CD4-positive, alpha-beta T cell treated with Interleukin-12 subunit alpha and Interleukin-12 subunit beta, for 1 hour (primary cell): ENCODE data around the gene KIAA1614.
A peak's percentile ranks its signal among the peaks of the same experiment; 100 is the strongest.
"Not testable (repeated sequence)": the region's sequence is repeated elsewhere in the genome, so short reads cannot be mapped to it uniquely, and the experiment has no call there.

Source experiments
- DNase-seq: peaks from one replicate; pipeline ENCODE4 v3.0.0-alpha.2; 2020

Gene KIAA1614

DNA sequence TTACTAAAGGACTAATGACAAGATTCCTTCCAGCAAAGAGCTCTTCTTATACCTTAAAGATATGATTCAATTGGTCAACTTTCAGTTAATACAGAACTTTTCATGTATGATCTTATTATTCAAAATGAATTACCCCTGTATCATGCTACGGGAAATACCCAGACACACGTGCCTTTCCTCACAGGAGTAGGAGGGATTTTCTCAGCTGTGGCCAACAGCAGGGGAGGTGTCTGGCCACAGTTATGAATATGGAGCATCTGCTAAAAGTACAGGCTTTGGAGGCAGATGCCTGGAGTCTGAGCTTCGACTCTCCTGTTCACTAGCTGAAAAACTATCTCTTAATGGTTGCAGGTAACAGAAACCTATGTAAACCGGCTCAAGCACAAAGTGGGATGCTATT is 53.6 kb downstream of the KIAA1614 start:
- no peak for DNase-seq

GRCh38 chr1:180966744-180967536 is 54.2 kb downstream of the KIAA1614 start:
- DNase-seq = no peak

- no peak for DNase-seq
These were observed 54.9 kb downstream of the KIAA1614 start for GRCh38 chr1:180967558-180967957.

DNA sequence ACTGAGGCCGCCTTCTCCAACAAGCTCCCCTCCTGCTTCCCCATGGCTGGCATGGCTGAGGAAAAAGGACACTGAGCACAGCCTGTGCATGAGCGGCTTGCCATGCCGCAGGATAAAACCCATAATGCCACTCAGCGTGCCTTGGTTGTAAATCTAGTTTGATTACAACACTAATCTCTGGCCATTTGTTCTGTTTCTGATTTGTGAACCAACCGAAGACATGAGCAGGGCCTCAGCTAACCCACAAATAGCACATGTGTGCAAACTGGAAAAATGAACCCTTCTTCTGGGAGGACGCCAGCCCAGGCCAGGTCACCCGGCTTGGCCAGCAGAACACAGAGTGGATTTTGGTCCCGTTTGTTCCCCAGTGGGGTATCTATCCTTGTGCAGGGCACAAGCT is 56.1 kb downstream of the KIAA1614 start:
- DNase-seq = not testable (repeated sequence)

DNA sequence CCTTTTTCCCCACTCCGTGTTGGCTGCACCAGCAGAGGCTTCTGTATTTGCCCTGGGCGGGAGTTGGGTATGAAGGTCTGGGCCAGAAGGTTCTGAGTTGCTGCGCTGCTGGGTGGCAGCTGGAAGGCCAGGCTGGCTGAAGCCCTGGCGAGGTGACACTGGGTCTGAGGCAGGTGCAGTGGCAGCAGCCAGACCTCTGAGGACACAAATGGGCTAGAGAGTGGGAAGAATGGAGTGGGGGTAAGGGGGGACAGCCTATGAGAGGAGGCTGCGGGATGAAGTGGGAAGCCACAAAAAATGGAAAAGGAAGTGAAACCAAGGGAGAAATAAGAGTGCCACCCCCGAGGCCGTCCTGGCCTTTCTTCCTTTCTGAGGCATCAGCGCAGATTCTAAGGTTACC is 56.7 kb downstream of the KIAA1614 start:
- DNase-seq = no peak

DNA sequence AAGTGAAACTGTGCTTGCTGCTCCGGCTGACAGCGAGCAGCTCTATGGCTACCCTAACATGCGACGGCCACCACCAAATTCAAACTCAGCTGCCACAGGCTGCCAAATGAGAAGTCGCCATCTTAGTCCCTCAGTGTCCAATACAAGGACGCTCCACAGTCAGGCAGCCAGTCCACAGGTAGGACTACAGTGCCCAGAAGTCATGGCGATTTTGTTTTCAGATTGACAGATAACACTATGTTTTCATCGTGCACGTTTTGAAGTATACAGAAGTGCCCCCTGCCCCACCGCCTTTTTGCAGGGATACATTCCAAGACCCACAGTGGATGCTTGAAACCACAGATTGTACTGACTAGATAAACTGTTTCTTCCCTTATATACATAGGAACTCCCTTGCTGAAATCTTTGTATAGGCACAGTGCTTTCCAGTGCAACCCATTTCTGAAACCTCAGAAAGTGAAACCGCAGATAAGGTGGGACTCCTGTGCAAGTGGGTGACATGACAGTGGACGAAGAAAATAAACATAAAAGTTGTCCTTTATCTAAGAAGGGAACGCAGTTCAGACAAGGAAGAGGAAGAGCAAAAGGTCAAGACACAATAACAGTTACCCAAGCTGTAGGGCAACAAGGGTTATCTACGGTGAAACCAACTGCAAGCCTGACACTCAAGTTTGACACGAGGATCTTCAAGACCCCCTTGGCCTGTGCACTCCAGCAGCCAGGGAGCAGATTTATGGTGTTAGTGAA is 57.8 kb downstream of the KIAA1614 start:
- DNase-seq = no peak

DNA sequence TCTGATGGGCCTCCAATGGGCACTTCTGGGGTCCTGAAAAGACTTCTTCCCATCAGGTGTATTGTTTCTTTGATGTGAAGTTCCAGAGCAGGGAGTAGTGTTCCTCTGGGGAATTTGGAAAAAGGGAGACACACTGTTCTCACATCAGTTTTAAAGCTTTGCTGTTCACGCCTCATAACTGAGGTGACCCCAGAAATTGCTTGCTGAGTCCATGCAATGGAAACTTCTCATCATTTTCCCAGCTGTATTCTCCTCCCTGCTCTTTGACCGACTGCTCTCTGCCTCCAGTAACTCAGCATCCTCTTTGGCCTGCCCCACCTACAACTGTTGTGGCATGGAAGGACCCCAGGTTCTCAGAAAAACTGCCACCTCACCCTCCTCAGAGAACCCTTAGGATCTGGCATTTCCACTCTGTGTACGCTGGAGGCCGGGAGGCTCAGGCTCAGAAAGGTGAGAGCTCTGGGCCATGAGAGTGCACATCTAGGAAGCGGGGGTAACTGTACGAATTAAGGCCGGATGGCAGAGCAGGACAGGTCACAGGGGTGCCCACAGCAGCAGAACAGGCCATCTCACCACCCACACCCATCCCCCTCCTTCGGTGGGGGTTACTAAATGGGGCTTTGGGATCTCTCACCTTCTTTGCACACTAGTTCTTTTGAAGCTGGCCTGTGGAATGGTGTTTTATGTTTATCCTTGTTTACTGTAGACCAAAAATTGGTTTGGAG is 58.7 kb downstream of the KIAA1614 start:
- DNase-seq = no peak

DNA sequence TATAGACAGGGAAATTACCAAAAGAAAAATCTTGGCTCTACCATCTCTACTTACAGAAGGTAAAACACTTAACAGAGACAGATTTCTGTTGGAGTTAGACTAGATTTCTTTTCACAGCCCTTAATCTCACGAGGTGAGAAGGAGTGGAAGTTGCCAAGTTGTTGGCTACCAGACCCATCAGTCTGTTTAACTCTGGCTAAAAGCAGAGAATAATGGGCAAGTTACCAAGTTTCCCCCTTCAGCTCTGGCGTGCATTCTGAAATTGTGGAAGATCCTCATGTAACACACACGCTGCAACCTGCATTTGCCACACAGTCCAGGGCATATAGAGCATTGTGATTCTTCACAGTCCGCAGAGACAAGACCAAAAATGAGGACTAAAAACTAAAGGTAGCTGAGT is 60.7 kb downstream of the KIAA1614 start:
- DNase-seq = no peak

GRCh38 chr1:180974236-180974635 is 61.5 kb downstream of the KIAA1614 start:
- no peak for DNase-seq

GRCh38 chr1:180975551-180975950 is 62.9 kb downstream of the KIAA1614 start:
- DNase-seq = no peak

DNA sequence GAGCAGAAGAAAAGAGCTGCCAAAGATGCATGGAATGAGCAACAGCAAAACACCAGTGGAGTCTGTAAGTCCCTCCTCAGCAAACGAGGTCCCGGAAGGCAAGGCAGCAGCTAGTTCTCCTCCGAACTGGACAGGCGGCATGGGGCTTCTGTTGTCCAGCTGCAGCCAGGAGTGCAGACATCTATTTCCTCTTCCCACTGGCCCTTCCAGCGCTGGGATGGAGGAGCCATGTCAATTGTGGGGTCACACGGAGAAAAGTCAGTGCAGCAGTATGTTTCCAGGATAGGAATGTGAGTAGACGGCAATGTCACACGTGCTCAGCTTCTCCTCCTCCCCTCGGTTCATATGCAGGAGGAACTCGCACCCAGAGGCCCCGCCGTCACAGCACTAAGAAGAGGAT is 63.5 kb downstream of the KIAA1614 start:
- DNase-seq = no peak

DNA sequence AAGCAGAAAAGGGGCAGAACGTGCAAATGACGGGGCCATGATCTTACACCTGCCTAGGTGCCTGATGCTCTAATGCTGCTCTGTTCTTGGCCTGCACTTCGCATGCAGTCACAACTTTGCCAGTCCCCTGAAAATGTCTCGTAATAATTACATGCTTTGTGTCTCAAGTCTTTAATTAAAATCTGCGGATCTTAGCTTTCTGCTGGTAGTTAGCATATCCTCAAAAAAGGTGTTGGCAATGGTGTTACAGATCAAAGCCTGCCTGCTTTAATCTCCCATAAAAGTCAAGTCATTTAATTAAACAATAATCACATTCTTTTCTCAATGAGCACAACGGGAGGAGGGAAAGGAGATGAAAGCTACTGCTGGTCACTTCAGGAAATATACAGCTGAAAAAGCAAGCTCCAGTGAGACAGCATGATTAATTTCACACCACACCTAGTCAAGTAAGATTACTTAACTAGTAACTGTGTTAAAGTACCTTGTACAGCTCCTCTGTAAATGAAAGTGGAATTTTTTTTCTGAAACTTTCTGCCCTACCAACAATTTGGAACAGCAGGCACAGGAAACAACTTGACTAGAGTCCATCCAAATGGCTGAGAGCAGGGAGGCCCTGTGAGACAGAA is 64.1 kb downstream of the KIAA1614 start:
- DNase-seq = no peak

DNA sequence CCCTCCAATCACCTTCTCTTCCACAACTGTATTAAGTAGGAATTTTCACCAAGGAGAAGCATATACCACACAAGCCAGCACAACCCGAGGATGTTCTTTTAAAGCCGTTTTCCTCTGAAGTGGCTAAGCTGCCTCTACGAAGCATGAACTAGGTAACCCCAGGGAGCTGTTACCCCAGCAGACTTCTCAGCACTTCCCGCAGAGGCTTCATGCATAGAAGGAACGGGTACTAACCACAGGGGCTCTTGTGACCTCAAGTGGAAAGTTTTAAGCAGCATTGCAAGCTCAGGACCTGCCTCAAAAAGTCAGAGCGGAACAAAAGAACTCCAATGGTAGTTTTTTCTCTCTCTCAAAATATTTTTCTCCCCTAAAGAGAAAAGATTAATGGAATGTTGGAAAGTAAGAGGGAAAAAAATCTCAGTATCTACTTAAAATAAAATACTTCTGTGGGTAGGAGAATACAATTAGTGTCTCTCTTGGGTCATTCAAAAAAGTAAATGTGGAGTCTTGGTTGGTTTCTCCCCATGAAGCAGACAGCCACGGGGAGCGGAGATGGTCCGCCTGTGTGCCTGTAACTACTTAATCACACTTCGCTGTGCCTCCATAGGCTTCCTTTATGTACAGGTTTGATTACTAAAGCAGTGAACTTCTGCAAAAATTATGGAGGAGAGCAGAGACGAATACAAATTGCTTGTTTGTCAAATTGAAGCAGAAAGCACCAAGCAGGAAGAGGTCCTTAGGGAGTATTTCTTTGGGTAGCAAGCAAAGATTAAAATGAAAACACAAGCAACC is 69.1 kb downstream of the KIAA1614 start:
- peak; percentile 18 for DNase-seq

DNA sequence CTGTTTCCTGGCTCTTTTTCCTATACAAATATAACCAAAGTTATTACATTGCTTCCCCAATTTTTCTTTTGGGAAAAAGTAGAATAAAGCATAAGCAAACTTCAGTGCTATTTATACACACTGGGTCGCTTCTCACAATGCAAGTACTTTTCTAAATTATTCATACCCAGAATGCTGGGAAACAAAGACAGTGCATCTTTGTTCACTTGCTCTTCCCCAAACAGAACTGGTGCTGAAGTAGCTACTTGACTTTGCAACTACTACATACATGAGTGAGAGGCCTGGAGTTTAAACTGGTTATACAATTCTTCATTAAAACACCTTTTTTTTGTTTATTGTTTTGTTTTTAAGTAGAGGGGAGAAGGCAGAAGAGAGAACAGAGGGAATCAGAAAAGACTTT is 69.7 kb downstream of the KIAA1614 start:
- no peak for DNase-seq

DNA sequence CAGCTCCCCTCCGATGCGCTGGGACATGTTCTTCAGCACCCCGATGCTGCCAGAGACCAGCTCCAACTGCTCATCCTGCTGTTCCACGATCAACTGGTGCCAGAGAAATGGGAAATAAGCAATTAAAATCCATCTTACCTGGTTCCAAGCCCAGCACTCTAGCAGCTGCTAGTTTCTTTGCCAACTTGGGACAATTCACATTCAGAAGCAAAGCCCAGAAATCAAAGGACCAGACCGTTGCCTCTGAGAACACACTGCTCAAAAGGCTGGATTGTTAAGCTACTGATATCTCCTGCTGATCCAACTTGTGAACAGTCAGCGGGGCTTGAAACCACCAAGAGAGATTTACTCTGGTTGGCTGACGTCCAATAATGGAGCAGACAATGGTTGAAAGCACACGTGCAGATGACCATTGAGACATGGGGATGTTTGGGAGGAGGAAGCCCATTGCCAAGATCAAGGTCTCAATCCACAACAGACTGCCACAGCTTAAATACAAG is 75.6 kb downstream of the KIAA1614 start:
- no peak for DNase-seq

- no peak for DNase-seq
These were observed 81.6 kb downstream of the KIAA1614 start for GRCh38 chr1:180994262-180994661.

- no peak for DNase-seq
These were observed 85.3 kb downstream of the KIAA1614 start for GRCh38 chr1:180997843-180998504.
